ENCODE data around the gene ARL2. TPM values are rescaled to one million over a fixed set of nuclear protein-coding genes. Genes with fewer than 3 reads are reported as not detected.
A peak's percentile ranks its signal among the peaks of the same experiment; 100 is the strongest.
"Not testable (repeated sequence)": the region's sequence is repeated elsewhere in the genome, so short reads cannot be mapped to it uniquely, and the experiment has no call there.

The ARL2 gene
- total and polyA plus RNA-seq, 11 donors: 90.3 to 241 (median 117) TPM

DNA sequence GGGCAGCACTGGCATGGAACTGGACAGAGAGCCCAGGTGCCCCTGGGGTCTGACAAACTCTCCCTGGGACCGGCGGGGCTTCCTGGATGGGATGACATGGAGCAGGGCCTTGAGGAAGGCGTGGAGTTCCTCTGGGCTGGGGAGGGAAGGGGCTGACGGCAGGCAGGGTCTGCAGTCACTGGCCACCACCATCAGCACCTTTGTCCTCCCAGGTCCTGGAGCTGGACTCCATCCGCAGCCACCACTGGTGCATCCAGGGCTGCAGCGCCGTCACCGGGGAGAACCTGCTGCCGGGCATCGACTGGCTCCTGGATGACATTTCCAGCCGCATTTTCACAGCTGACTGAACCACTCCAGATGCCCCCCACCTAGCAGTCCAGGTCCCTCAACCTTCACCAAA, 7.5 kb downstream of the ARL2 start:
- Histone ChIP-seq H3K36me3 (peaks cover 0 to 48% (median 43%) of the 10 kb centered on the region in 9 donors), H3K27me3 (no peaks in the 10 kb centered on the region), H3K27ac (no peak overlapping the region), H3K9me3 (no peaks in the 10 kb centered on the region), H3K4me1 (peaks cover 0 to 6% (median 0%) of the 10 kb centered on the region in 12 donors), H3K4me3 (no peak overlapping the region)
- no peak for TF ChIP-seq POLR2A (IDR thresholded peaks at IDR 0.05)
- TF ChIP-seq, protein P1, sequence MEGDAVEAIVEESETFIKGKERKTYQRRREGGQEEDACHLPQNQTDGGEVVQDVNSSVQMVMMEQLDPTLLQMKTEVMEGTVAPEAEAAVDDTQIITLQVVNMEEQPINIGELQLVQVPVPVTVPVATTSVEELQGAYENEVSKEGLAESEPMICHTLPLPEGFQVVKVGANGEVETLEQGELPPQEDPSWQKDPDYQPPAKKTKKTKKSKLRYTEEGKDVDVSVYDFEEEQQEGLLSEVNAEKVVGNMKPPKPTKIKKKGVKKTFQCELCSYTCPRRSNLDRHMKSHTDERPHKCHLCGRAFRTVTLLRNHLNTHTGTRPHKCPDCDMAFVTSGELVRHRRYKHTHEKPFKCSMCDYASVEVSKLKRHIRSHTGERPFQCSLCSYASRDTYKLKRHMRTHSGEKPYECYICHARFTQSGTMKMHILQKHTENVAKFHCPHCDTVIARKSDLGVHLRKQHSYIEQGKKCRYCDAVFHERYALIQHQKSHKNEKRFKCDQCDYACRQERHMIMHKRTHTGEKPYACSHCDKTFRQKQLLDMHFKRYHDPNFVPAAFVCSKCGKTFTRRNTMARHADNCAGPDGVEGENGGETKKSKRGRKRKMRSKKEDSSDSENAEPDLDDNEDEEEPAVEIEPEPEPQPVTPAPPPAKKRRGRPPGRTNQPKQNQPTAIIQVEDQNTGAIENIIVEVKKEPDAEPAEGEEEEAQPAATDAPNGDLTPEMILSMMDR (IDR thresholded peaks at IDR 0.05): no peak
- WGBS, 4 donors: 91 to 97% (median 95%) methylated on average over 7 to 11 of the region's 11 CpGs
- intact Hi-C loops (cut with DNase I): no loop called here
- DNase-seq (peak in 1 of 5 donors; percentile 52), ATAC-seq (no peak)

DNA sequence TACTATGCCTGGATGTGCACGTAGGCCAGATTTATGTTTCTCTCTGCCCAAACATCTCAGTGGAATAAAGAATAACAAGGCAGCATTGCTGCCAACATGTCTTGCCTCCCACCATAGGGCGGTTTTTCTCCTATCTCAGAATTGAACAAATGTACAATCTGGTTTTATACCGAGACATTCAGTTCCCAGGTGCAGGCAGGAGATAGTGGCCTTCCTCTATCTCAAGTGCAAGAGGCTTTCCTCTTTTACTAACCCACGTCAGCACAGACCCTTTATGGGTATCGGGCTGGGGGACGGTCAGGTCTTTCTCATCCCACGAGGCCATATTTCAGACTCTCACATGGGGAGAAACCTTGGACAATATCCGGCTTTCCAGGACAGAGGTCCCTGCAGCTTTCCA, 9.5 kb downstream of the ARL2 start:
- Histone ChIP-seq H3K4me1 (peaks cover 0 to 13% (median 7%) of the 10 kb centered on the region in 12 donors), H3K36me3 (peaks cover 0 to 40% (median 38%) of the 10 kb centered on the region in 9 donors)
- DNase-seq; ATAC-seq; intact Hi-C loops (cut with DNase I); H3K27ac ChIP-seq; H3K4me3 ChIP-seq; H3K9me3 ChIP-seq; H3K27me3 ChIP-seq: not testable (repeated sequence)
- WGBS, 4 donors: 74 to 81% (median 79%) methylated on average over 8 of the region's 8 CpGs

DNA sequence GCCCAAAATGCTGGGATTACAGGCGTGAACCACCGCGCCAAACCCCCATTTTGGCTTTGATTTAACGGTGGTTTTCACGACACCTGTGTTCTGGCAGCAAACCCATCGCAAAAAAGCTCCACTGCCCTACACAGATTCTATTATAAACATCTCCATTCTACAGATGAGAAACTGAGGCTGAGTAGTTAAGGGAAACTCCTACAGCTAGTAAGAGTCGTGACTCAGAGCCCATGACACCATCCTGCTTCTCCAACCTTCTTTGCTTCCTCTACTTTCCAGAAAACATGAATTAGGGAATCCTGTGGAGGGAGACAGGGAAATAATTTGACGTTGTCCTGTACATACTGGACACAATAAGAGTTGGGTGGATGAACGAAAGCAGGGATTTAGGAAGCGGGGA, 12.8 kb downstream of the ARL2 start:
- Histone ChIP-seq H3K27ac (peak overlapping the region in 10 of 12 donors; percentile 88 to 96 (median 92)), H3K27me3 (no peaks in the 10 kb centered on the region), H3K36me3 (peaks cover 0 to 22% (median 8%) of the 10 kb centered on the region in 9 donors), H3K4me3 (peak overlapping the region in 10 of 12 donors; percentile 65 to 74 (median 71)), H3K4me1 (peaks cover 0 to 18% (median 10%) of the 10 kb centered on the region in 12 donors), H3K9me3 (no peaks in the 10 kb centered on the region)
- TF ChIP-seq, protein P1 (IDR thresholded peaks at IDR 0.05): no peak
- TF ChIP-seq POLR2A (IDR thresholded peaks at IDR 0.05): no peak
- intact Hi-C loops (cut with DNase I): loop anchor here in 5 of 10 donors (1.0 to 5.0 kb wide), 6 partner anchors 13 to 110 kb away; partner anchors contain the start of genes ATG2A (in 4 of the 5), ARL2 (in 1 of the 5), CDCA5 (in 1 of the 5) and VPS51 (in 1 of the 5)
- WGBS, 4 donors: 59 to 65% (median 59%) methylated on average over 10 of the region's 10 CpGs
- DNase-seq (no peak), ATAC-seq (no peak)

DNA sequence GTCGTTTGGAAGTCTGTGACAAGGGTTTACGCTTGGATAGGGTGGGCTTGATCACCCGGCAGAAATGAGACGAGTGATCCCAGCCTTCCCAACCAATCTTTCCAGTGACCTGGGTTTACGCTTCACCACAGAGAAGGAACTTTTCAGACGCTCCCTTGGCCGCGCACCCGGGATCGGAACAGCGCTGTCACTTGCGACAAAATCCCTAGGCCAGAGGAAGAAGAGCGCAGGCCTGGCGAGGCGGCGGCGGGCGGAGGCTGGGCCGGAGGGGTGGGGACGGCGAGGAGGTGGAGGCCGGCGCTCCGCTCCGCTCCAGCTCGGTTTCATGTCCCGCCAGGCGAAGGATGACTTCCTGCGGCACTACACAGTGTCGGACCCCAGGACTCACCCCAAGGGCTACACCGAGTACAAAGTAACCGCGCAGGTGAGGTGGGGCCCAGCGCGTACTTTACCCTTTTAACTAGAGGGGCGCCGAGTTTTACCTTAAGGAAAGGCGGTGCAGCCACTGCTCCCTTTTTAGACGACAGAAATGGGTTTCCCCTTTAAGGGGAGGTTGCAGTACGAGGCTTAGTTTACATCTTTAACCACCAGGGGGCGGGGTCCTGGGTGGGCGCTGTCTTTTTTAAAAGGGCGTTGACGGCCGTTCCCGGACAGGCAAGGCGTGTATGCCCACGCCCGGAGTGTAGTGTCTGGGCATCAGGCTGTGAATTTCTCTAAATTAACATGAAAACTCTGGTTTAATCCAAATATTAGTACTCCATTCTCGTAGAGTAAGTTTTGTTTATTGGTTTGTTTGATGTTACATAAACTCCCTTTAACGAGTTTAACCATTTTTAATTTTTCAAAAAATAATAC, 13.5 kb downstream of the ARL2 start, which contains the start of gene SNX15:
Gene SNX15, plus strand, starts transcription at position 227 of the 855 bp plus-strand sequence. Its CDS starts 99 bp downstream, at position 326.
- WGBS, 4 donors: 0 to 1% (median 0%) methylated on average over 38 to 51 of the region's 51 CpGs
- H3K4me3 ChIP-seq: peak within 1 kb of the TSS; percentile 18 to 74 (median 69)
- peaks cover 0 to 18% (median 10%) of the 10 kb centered on the region in 12 donors for H3K4me1 ChIP-seq
- TF ChIP-seq, protein P1 (IDR thresholded peaks at IDR 0.05): peak; percentile 70 to 92 (median 86)
- TF ChIP-seq POLR2A (IDR thresholded peaks at IDR 0.05): peak in 1 of 2 donors; percentile 82
- H3K27ac ChIP-seq: peak within 1 kb of the TSS; percentile 53 to 96 (median 92)
- no peaks in the 10 kb centered on the region for H3K27me3 ChIP-seq
- ATAC-seq (peak; percentile 96 to 99 (median 98)), DNase-seq (peak; percentile 94 to 95 (median 95))
- intact Hi-C loops (cut with DNase I): loop anchor here in 5 of 10 donors (1.0 to 5.0 kb wide), 6 partner anchors 13 to 110 kb away; partner anchors contain the start of genes ATG2A (in 4 of the 5), ARL2 (in 1 of the 5), CDCA5 (in 1 of the 5) and VPS51 (in 1 of the 5)
- H3K36me3 ChIP-seq: peaks cover 0 to 22% (median 8%) of the 10 kb centered on the region in 9 donors
- no peaks in the 10 kb centered on the region for H3K9me3 ChIP-seq
